Stimulated activated CD8-positive, alpha-beta memory T cell treated with anti-CD3 and anti-CD28 coated beads, Interleukin-4, amount 100 ng/mL, for 4 hours (primary cell): ENCODE measurements around the gene SLC12A4.
A peak's percentile ranks its signal among the peaks of the same experiment; 100 is the strongest.
"Not testable (repeated sequence)": the region's sequence is repeated elsewhere in the genome, so short reads cannot be mapped to it uniquely, and the experiment has no call there.

Experiments
- DNase-seq, 2 donors: peaks; one replicate each; pipeline ENCODE4 v3.0.0-alpha.2; 2020; ENCODE audit warnings: low read depth in 2 of 2, low spot score in 1 of 2

The SLC12A4 gene

GRCh38 chr16:67968400-67969253, at the start of gene SLC12A4:
TSS of gene SLC12A4 (minus strand) at chr16:67968637. CDS start at chr16:67968553, 84 bp downstream.
- DNase-seq = peak; percentile 47 to 73

DNA sequence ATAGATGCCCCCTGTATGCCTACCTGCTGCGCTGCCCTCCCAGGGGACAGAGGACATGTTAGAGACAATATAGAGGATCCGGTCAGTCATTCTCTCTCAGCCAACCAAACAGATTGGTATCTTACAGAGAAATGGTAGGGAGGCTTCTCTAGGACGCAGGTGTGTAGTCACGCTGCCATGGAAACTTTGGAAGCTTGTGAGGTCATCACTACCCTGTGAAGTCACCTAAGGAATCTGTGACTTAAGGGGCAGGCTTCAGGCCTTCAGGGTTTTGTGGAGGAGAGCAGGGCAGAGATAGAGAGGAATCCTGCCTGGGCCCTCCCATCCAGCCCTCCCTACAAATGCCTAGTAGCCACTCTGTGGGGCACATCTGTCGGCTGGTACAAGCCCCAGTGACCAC, 47.2 kb upstream of the SLC12A4 start, which contains the start of gene DPEP2NB:
Gene DPEP2NB (minus strand): TSS at position 231 of the 400 bp plus-strand sequence. CDS start 141 bp downstream, at position 90.
- DNase-seq = no peak

GRCh38 chr16:68013440-68013839, 45.0 kb upstream of the SLC12A4 start:
- no peak for DNase-seq

DNA sequence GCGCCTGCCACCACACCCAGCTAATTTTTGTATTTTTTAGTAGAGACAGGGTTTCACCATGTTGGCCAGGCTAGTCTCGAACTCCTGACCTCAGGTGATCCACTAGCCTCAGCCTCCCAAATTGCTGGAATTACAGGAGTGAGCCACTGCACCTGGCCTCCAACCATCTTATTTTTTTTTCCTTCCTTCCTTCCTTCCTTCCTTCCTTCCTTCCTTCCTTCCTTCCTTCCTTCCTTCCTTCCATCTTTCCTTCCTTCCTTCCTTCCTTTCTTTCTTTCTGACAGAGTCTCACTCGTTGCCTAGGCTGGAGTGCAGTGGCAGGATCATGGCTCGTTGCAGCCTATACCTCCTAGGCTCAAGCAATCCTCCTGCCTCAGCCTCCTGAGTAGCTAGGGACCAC, 41.4 kb upstream of the SLC12A4 start:
- DNase-seq = not testable (repeated sequence)

DNA sequence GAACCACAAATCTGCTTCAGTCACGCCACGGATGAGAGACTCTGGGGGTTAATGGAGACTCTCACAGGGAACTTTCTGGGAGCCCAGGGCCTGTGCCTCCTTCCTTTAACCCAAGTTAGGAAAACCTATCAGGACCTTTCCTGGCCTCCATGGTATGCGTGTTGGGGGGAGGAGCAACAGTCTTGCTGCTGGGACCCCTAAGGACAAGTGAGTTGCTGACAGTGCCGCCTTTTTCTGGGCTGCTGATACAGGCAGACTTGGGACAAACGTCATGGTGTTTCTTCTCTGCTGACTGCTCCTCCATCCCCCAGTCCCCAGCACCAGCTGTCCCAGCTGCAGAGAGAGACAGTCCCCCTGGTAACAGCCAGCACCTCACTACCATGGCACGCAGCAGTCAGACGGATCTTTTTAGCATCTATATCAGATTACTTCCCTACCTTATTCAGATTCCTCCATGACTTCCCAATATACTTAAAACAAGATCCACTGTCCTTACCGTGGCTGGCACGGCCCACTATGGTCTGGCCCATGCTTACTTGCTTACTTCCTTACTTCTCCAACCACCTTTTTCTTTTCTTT, 40.8 kb upstream of the SLC12A4 start:
- DNase-seq = no peak

GRCh38 chr16:68005786-68006286, 37.4 kb upstream of the SLC12A4 start:
- DNase-seq = no peak

- DNase-seq = no peak
Observed at GRCh38 chr16:68005211-68005610, 36.8 kb upstream of the SLC12A4 start.

- no peak for DNase-seq
Observed at GRCh38 chr16:68003031-68003430, 34.6 kb upstream of the SLC12A4 start.

DNA sequence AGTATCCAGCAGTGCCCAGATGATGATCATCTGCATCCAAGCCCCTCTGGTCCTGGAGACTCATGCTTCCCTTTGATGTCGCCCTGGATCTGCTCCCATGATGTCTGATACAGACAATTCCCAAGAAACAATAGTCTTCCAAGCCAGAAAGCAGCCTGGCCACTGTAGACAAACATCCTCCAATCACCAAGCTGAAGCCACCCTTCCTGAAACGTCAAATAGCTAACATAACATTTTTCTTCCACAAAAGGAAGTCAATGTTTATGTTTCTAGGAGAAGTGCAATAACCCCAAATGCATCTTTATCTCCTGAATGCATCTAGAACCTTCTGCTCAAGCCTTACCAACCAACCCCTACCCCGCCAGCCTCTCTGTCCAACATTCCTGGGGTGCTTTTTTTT, 32.0 kb upstream of the SLC12A4 start:
- no peak for DNase-seq

DNA sequence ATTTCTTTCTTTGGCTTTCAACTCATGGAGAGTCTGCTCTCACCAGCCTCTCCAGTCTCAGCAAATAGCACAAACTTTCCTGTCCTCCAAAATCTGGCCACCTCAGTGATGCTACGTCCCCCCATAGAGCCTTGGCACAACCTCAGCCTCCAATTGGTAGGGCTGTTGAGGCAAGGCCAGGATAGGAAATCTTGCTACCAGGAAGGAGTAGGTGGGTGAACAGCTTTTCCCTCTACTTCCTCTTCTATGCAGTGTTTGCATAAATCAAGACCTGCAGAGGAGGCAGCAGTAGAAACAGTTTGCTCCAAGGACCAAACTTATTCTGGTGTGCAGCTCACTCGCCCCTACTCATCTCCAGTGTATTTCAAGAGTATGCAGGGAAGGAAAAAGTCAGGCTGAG, 31.5 kb upstream of the SLC12A4 start:
- no peak for DNase-seq

DNA sequence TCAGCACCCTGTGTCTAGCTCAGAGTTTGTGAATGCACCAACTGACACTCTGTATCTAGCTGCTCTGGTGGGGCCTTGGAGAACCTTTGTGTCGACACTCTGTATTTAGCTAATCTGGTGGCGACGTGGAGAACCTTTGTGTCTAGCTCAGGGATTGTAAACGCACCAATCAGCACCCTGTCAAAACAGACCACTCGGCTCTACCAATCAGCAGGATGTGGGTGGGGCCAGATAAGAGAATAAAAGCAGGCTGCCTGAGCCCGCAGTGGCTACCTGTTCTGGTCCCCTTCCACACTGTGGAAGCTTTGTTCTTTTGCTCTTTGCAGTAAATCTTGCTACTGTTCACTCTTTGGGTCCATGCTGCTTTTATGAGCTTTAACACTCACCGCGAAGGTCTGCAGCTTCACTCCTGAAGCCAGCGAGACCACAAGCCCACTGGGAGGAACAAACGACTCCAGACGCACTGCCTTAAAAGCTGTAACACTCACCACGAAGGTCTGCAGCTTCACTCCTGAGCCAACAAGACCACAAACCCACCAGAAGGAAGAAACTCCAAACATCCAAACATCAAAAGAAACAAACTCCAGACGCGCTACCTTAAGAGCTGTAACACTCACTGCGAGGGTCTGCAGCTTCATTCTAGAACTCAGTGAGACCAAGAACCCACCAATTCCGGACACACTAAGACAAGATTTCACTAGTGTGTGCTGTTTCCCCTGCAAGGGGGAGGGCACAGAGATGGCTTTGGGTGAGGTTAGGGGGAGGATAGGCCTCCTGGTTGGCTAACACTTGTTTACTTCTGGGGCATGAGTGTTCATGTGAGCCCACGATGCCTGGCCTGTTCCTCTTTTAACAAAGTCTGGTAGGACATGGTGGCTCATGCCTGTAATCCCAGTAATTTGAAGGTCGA, 30.6 kb upstream of the SLC12A4 start, which contains the start of gene DPEP2:
Gene DPEP2 (minus strand): TSS at position 706 of the 910 bp plus-strand sequence. CDS start 6,272 bp downstream, outside the sequence.
- DNase-seq = not testable (repeated sequence)

DNA sequence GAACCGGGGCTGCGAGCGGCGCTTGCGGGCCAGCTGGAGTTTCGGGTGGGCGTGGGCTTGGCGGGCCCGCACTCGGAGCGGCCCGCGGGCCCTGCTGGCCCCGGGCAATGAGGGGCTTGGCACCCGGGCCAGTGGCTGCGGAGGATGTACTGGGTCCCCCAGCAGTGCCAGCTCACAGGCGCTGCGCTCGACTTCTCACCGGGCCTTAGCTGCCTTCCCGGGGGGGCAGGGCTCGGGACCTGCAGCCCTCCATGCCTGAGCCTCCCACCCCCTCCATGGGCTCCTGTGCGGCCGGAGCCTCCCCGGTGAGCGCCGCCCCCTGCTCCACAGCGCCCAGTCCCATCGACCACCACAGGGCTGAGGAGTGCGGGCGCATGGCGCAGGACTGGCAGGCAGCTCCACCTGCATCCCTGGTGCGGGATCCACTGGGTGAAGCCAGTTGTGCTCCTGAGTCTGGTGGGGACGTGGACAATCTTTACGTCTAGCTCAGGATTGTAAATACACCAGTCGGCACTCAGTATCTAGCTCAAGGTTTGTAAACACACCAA, 29.9 kb upstream of the SLC12A4 start:
- DNase-seq = not testable (repeated sequence)

DNA sequence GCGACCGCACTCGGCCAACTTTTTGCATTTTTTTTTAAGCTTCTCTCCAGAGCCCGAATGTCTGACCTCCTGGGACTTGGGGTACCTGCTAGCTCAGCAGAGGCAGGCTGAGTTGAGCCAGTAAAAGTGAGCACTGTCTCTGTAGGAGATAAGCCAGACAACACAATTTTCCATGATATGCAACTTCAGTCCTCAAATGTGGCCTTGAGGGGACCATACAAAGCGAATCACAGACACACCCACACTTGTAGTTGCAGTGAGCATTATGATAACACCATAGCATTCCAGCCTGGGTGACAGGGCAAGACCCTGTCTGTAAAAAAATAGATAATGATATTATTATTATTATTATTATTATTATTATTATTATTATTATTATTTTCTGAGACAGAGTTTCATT, 28.2 kb upstream of the SLC12A4 start:
- no peak for DNase-seq

GRCh38 chr16:67995423-67995822, 27.0 kb upstream of the SLC12A4 start:
- no peak for DNase-seq

- not testable (repeated sequence) for DNase-seq
Observed at GRCh38 chr16:67994040-67994408, 25.6 kb upstream of the SLC12A4 start.

DNA sequence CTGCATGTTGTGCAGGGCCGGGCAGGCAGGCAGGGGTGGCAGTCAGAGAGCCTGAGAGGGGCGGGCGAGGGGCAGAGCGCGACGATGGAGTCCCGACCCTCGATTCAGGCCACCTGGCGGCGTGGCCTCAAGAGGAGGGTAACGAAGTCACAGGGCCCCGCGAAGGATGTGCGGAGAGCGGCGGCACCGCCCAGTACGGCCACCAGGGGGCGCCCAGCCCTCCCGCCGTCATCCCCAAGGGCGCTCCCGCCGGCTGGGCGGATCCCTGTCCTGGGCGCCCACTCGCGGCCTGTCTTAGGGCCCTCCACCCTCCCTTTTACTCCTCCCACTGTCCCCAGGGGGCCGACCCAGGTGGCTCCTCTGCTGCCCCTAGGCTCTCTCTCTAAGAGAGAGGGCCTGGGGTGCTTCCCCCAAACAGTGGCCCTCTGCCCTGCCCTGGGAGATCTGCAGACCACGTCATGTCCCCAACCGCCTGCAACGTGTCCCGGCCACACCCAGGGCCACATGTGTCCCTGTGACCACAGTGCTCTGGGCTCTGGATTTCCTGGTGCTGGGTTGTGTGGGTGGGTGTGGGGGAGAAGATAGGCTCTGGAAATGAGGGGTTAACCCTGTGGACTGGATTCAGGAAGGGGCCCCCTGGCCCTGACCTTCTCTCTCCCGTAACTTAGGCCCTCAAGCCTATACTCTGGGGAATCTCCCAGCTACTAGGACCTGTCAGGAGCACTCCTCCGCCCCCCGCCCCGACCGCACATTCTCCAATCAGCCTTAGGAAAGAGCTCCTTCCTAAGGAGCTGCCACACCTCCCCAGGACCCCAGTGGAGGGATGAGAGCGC, 25.0 kb upstream of the SLC12A4 start:
- DNase-seq = peak; percentile 53 to 54

- DNase-seq = no peak
Observed at GRCh38 chr16:67992661-67993206, 24.3 kb upstream of the SLC12A4 start.

GRCh38 chr16:67990018-67990386, 21.6 kb upstream of the SLC12A4 start:
- no peak for DNase-seq

GRCh38 chr16:67989322-67990017, 21.0 kb upstream of the SLC12A4 start:
- DNase-seq = no peak
